Measurements from ENCODE around the gene RELN.

RELN gene

DNA sequence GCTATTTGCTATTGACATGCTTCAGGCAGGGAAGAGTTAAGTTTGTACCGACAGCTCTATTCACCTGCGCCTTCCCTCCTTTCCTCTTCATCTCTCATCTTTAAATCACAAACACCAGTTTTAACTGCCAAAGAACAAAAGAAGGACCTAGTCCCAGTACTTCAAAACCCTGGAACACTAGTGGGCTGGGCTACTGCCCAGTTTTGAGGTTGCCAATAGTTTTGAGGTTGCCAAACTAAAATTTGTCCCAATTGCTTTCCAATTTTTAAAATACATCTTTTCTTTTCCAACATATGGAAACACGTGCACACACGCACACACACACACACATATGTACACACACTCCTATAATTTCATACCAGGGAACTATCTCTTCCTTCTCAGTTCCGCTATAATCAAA is 412.8 kb downstream of the RELN start:
- DNase-seq (ENCODE audit: low read depth in 2 of 2, low spot score in 1 of 2) = no peak

GRCh38 chr7:103574576-103574975 is 414.9 kb downstream of the RELN start:
- no peak for DNase-seq (ENCODE audit: low read depth in 2 of 2, low spot score in 1 of 2)

DNA sequence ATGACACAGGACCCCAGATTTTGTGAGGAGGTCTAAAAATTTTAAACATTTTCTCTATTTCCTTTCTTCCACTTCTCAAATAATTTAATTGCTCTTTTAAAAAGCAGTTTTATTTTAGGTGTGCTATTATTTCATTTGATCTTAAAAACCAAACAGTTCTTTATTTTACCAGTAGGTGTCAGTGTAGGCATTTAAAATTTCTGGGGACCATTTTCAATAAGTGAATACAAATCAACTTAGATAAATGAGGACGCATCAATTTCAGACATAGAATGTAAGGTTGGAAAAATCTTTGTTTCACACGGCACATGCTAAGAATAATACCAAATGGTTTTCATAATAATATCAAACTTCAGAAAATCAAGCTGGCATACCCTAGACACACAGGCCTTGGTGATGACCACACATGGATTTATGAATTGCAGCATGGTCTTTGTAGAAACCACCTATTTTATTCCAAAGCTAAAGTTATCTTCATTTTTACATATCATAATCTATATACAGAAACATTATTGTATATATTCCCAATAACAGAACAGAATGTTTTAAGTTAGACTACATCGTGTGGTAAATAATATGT is 415.9 kb downstream of the RELN start:
- no peak for DNase-seq (ENCODE audit: low read depth in 2 of 2, low spot score in 1 of 2)

GRCh38 chr7:103571586-103571985 is 417.9 kb downstream of the RELN start:
- no peak for DNase-seq (ENCODE audit: low read depth in 2 of 2, low spot score in 1 of 2)

DNA sequence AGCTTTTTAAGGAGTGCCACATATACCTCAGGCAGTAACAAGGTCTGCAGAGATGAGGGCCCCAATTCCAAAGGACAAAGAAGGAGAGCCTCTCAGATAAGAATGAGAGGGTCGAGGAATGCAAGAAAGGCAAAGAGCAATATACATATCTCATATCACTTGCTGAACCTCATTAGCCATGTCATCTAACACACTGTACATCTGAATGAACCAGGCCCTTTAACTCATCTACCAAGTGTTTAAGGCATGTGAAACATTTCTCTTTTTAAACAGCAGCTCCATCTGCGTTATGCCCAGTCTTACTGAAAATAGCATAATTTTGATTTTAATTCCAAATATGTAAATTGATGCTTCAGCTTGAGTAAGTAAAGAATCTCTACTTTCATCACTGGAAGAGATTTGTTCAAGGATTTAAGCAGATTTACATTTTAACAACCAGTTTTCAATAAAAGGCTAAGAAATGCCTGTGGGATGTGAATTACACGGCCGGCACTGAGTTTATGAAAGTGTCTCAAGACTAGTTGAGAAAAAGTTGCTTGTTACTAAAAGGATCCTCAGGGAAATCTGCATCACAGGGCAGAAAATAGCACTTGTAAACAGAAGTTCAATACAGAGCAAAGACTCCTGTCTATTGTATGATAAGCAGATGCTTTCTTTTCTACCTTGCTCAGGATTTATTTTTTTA is 419.7 kb downstream of the RELN start:
- DNase-seq (ENCODE audit: low read depth in 2 of 2, low spot score in 1 of 2) = no peak

DNA sequence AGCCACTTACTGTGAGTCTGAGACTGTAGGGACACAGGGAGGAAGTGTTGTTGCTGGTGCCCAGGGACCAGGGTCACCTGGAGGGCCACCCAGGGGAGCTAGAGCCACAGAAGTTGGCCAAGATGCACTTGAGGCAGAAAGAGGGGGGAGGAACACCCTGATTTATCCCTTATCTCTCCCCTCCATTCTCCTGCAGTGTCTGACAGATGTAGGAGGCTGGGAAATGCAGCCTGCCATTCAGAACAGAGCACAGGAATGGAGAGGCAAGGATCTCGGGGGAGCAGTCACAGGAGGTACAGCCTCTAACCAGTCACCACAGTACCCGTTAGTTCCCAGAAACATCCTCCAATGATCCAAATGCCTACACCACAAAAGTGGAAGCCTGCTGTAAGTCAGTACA is 425.0 kb downstream of the RELN start:
- DNase-seq (ENCODE audit: low read depth in 2 of 2, low spot score in 1 of 2) = no peak

GRCh38 chr7:103560136-103560535 is 429.3 kb downstream of the RELN start:
- DNase-seq (ENCODE audit: low read depth in 2 of 2, low spot score in 1 of 2) = no peak

DNA sequence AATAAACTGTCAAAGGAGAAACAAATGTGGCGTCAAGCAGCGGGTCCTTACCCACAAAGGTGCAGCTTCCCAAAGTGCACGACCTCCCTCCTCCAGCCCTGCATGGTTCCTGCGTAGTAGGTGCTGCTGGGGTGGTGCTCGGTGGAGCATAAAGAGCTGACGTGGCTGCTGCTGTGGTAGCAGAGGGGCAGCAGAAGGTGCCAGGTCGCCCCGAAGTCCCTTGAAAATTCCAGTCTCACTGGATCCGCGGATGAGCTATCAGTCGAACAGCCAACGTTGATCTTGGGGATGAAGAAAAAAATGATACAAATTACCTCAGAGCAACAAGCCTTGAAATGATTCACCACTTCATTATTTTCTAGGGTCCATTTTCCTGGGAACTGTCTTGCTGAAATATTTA is 438.4 kb downstream of the RELN start:
- no peak for DNase-seq (ENCODE audit: low read depth in 2 of 2, low spot score in 1 of 2)

DNA sequence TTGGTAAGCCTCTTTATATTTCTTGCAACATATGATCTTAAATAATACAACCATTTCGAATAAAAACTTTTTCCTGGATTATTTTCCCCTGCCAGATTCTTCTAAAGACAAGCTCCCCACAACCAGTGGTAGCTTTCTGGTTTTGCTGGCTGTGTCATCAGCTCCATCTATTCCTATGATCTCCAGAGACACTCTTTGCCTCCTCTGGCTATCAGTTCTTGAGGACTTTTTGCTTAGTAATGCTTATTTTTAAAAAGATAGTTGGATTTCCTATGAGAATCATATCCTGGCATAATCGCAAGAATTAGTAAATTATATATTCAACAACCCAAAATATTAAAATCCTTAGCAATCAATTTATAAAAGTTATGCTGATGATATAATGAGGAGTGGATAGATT is 439.7 kb downstream of the RELN start:
- no peak for DNase-seq (ENCODE audit: low read depth in 2 of 2, low spot score in 1 of 2)

DNA sequence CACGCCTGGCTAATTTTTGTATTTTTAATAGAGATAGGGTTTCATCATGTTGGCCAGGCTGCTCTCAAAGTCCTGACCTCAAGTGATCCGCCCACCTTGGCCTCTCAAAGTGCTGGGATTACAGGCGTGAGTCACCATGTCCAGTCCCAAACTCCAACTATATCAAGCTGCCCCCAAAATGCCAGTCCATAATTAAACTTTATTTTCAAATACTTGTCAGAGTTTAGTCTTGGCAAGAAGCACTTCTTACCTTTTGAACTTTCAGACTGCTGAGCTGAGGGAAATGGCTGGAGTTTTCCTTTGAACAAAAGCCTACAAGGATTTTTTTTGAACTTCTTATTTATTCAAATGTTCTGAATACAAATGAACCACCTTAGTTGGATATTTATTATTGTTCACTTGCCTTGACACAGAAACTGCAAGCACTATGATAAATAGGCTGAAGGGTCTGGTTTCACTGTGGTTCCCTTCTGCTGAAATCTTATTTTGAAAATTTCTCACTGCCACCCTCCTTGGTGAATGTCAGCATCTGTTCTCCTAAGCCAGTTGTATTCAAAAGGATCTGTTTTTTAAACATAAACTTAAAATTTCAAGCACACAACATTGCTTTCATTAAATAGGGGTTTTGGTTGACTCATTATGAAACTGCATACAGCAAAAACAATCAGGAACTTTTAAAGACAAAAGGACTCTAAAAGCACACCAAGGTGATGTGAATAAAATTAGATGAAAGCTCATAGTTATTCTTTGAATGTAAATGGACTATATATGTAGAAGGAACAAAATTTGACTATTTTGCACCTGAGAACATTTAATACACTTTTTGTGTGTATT is 441.8 kb downstream of the RELN start:
- no peak for DNase-seq (ENCODE audit: low read depth in 2 of 2, low spot score in 1 of 2)

DNA sequence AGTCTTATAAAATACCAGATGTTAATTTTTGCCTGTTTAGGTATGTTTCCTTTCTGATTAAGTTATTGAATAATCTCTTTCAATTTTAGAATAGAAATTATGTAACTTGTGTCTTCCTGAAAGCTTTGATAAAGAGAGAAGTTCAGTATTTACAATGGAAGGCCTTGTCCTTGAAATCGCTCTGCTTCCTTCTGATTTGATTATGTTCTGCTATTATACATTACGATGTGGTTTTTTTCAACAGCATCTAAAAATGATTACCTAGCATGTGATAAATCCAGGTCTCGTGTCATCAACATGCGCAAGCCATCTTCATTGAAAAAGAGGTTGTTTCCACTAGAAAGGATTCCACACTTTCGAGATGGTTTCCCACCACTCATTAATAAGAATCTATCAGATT is 447.0 kb downstream of the RELN start:
- no peak for DNase-seq (ENCODE audit: low read depth in 2 of 2, low spot score in 1 of 2)

- no peak for DNase-seq (ENCODE audit: low read depth in 2 of 2, low spot score in 1 of 2)
Measured at GRCh38 chr7:103541947-103542346, 447.5 kb downstream of the RELN start.

- DNase-seq (ENCODE audit: low read depth in 2 of 2, low spot score in 1 of 2) = no peak
Measured at GRCh38 chr7:103541026-103541425, 448.4 kb downstream of the RELN start.

GRCh38 chr7:103540338-103540737 is 449.1 kb downstream of the RELN start:
- no peak for DNase-seq (ENCODE audit: low read depth in 2 of 2, low spot score in 1 of 2)

- no peak for DNase-seq (ENCODE audit: low read depth in 2 of 2, low spot score in 1 of 2)
Measured at GRCh38 chr7:103539875-103540274, 449.6 kb downstream of the RELN start.

- no peak for DNase-seq (ENCODE audit: low read depth in 2 of 2, low spot score in 1 of 2)
Measured at GRCh38 chr7:103538964-103539709, 450.3 kb downstream of the RELN start.

DNA sequence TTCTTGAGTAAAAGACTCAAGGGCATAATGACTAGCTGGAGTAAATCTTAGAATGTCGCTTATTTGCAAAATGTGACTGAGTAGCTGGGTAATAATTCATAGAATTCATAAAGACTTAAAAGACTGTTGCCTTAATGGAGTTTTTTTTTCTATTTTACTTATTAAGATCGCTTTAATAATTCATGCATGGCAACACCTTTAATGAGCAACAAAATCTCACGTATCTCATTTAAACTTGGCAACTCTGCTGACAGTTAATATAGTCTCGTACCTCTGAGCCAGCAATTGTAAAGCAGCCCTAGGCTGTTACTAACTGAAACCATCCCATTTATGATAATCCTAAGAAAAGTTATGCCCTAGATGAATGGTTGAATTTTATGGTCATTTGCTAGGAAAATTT is 455.7 kb downstream of the RELN start:
- no peak for DNase-seq (ENCODE audit: low read depth in 2 of 2, low spot score in 1 of 2)

- DNase-seq (ENCODE audit: low read depth in 2 of 2, low spot score in 1 of 2) = no peak
Measured at GRCh38 chr7:103532955-103533354, 456.5 kb downstream of the RELN start.

GRCh38 chr7:103528152-103528551 is 461.3 kb downstream of the RELN start:
- DNase-seq (ENCODE audit: low read depth in 2 of 2, low spot score in 1 of 2) = no peak

- DNase-seq (ENCODE audit: low read depth in 2 of 2, low spot score in 1 of 2) = no peak
Measured at GRCh38 chr7:103525937-103526336, 463.5 kb downstream of the RELN start.

DNA sequence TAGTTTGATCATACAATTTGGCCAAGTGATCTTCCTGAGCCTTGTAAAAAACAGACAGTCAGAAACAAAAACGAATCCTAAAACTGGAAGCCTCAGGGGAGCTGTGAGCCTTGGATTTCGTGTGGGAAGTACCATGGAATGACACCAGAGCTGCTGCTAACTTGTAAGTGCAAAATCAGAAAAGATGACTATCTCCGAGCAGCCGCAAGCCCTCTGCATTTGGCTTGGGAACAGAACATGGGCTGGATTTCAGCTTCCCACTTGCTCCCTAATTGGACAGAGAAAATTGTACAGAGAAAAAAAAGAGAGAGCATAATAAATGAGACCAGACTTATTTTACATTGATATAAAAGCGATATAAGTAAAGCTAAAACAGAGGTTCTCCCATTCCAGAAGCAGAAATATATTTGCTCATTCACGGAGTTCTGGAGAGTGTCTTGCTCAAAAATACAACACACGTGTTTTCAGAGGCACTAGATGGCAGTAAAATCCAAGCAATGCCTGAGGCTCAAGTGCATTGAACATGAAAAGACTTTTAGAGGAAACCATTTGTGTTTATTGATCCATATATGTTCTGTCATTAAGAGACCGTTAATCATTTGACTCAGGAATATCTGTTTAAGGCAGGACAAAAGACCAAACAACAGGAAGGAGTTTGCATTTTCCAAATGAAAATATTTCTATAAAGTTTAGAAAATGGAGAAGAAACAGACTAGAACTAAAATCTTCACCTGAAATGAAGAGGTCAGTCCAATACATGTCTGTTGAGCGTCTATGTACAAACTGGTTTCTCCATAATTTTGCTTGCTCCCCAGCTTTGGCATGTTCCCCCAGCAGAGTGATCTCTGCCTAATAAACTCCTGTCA is 465.2 kb downstream of the RELN start:
- no peak for DNase-seq (ENCODE audit: low read depth in 2 of 2, low spot score in 1 of 2)
